ENCODE data around the gene BANF1. TPM values are rescaled to one million over a fixed set of nuclear protein-coding genes. Genes with fewer than 3 reads are reported as not detected.

Gene BANF1
- total RNA-seq, 1 experiment from 2014 or later, result 269 TPM

- POLR2A ChIA-PET, result no interaction called here
- Mint-ChIP-seq H3K4me1 (peaks cover 5% of the 10 kb centered on the region; the same call in 1 of the 2 replicates), H3K4me3 (no peak overlapping the region), H3K27me3 (ENCODE audit: low read depth) (no peaks in the 10 kb centered on the region), H3K36me3 (peaks cover 59% of the 10 kb centered on the region), H3K27ac (peak overlapping the region; percentile 48; the same call in 1 of the 2 replicates), H3K9me3 (no peaks in the 10 kb centered on the region)
- TF ChIP-seq ZNF219 (CRISPR knock-in tag; IDR thresholded peaks at IDR 0.05; ENCODE audit: borderline replicate concordance) (no peak), PRRX2 (CRISPR knock-in tag; IDR thresholded peaks at IDR 0.05) (no peak), PRDM15 (CRISPR knock-in tag; IDR thresholded peaks at IDR 0.05) (no peak), ZNF396 (CRISPR knock-in tag; IDR thresholded peaks at IDR 0.05; ENCODE audit: borderline replicate concordance) (no peak), TCF7 (CRISPR knock-in tag; IDR thresholded peaks at IDR 0.05; ENCODE audit: low read depth) (no peak), MLX (CRISPR knock-in tag; IDR thresholded peaks at IDR 0.05) (no peak), STAT6 (CRISPR knock-in tag; conservative IDR thresholded peaks at IDR 0.05; ENCODE audit: low read depth) (no peak), E2F5 (CRISPR knock-in tag; IDR thresholded peaks at IDR 0.05) (no peak), IRF1 (CRISPR knock-in tag; IDR thresholded peaks at IDR 0.05) (no peak), TEAD1 (CRISPR knock-in tag; IDR thresholded peaks at IDR 0.05) (no peak), ZBTB43 (CRISPR knock-in tag; IDR thresholded peaks at IDR 0.05) (no peak), NFATC4 (CRISPR knock-in tag; IDR thresholded peaks at IDR 0.05) (no peak), SP1 (CRISPR knock-in tag; conservative IDR thresholded peaks at IDR 0.05) (no peak), ZSCAN18 (CRISPR knock-in tag; IDR thresholded peaks at IDR 0.05) (no peak), ZNF232 (CRISPR knock-in tag; IDR thresholded peaks at IDR 0.05) (no peak), NR1H2 (CRISPR knock-in tag; IDR thresholded peaks at IDR 0.05) (no peak), ATF1 (CRISPR knock-in tag; IDR thresholded peaks at IDR 0.05) (no peak), CBFB (CRISPR knock-in tag; IDR thresholded peaks at IDR 0.05; ENCODE audit: low read depth) (no peak), ERG (CRISPR knock-in tag; IDR thresholded peaks at IDR 0.05) (no peak)
- CTCF ChIA-PET, result interaction anchor here (0.7 kb wide), 1 partner anchor 295 kb away, joined by 3 read pairs; no protein-coding TSS in a partner anchor
- DNase-seq (ENCODE audit: low spot score) (no peak), ATAC-seq (no peak)
These were observed 30.2 kb upstream of the BANF1 start for GRCh38 chr11:65972116-65972515.
